AG04449 (cell line): ENCODE measurements around the gene RGPD5.
"Not testable (repeated sequence)": the region's sequence is repeated elsewhere in the genome, so short reads cannot be mapped to it uniquely, and the experiment has no call there.

Experiments
- CTCF ChIA-PET: fragments of 350-600 bp; formaldehyde crosslinking; extraction: SDS; loops from one replicate; lab custom pipeline; 2021; ENCODE audit warnings: antibody characterized with exemption; lab: Yijun Ruan, JAX
- POLR2A ChIA-PET: fragments of 400-600, 350-600 bp; formaldehyde crosslinking; extraction: SDS; loops from one replicate; lab custom pipeline; 2020; ENCODE audit warnings: antibody characterized with exemption, inconsistent platforms; lab: Yijun Ruan, JAX
- DNase-seq: peaks from one replicate; pipeline ENCODE4 v3.0.0-alpha.2; 2010; ENCODE audit warnings: low read depth, low spot score
- H3K4me3 ChIP-seq: 2 replicates; pipeline ENCODE4 v1.5.1; 2011; ENCODE audit warnings: low read depth, mild to moderate bottlenecking, control low read depth, low read length

RGPD5 gene

GRCh38 chr2:109794074-109794737, at the start of gene RGPD5:
Gene RGPD5, plus strand, starts transcription at chr2:109794305. Its CDS starts 161 bp downstream, at chr2:109794466.
- CTCF ChIA-PET, POLR2A ChIA-PET, DNase-seq, H3K4me3 ChIP-seq: not testable (repeated sequence)

DNA sequence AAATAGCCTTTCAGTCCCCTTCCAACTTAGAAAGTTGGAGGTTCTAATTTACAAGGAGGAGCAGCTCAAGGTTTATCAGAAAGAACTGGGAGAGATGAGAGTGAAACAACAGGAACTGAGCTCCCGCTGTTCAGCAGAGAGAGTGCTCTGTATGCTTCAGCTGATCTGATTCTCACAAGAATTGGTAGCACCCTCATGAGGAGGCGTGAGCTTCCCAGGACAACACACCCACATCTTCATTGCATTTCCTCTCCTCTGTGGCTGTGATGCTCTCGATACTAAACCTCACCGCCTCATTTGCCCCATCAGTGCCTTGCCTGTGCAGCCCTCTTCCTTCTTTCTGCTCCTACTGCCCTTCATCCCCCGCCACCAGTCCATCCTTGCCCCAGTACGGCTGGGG, 42.5 kb upstream of the RGPD5 start:
- H3K4me3 ChIP-seq, DNase-seq, CTCF ChIA-PET, POLR2A ChIA-PET: not testable (repeated sequence)

GRCh38 chr2:109757163-109757824, 36.8 kb upstream of the RGPD5 start:
- DNase-seq, POLR2A ChIA-PET, CTCF ChIA-PET: not testable (repeated sequence)

DNA sequence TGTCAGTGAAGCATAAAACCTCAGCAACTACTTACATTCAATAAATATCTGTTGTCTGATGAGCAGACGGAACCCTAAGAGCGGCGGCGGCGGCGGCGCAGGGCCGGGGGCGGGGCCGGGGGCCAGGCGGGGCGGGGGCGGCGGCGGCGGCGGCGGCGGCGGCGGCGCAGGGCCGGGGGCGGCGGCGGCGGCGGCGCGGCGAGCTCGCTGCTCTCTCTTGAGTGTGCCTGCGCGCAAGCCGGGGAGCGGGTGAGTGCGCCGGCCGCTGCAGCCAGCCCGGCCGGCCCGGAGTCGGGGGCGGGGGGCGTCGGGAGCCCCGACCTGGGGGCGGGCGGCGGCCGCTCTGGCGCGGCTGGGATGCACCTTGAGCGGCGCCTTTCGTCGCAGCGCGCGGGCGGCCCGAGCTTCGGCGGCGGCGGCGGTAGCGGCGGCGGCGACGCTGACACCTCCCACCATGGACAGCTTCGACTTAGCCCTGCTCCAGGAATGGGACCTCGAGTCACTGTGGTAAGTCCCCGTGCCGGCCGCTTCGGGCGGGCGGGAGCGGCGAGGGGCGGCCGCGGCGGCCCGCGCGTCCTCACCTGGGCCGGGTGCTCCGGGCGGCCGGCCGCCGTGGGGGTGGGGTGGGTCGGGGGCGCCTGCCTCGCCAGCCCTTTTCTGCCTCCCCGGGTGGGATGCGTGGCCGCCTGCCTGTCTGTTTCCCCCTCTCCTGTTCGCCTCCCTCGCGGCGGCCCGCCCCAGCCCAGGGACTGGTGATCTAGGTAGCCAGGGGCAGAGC, 33.7 kb upstream of the RGPD5 start:
- CTCF ChIA-PET, DNase-seq, POLR2A ChIA-PET, H3K4me3 ChIP-seq: not testable (repeated sequence)

More at GRCh38 chr2:109757163-109757824, 36.8 kb upstream of the RGPD5 start:
- H3K4me3 ChIP-seq: not testable (repeated sequence)

GRCh38 chr2:109761043-109761454, 33.1 kb upstream of the RGPD5 start:
- POLR2A ChIA-PET, H3K4me3 ChIP-seq, CTCF ChIA-PET, DNase-seq: not testable (repeated sequence)

DNA sequence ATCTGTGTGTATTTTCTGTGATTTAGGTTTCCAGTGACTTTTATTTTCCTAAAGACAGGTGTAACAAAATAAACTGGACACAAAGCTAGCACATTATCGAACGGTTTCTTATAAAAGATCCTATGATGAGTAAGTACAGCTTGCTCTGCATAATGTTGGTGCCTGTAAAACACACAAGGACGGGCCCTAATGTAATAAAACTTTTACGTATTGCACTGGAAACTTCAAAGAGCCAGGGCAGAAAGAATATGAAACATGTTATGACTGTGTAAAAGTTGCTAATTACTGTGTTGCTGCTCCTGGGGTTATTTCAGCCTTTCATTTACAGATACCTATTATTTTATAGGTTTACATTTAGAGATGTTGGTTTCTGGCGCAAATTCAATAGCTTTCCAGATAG, 32.1 kb upstream of the RGPD5 start:
- DNase-seq, CTCF ChIA-PET, POLR2A ChIA-PET, H3K4me3 ChIP-seq: not testable (repeated sequence)

- DNase-seq, POLR2A ChIA-PET, H3K4me3 ChIP-seq, CTCF ChIA-PET: not testable (repeated sequence)
These were observed 28.0 kb upstream of the RGPD5 start for GRCh38 chr2:109766074-109766473.

DNA sequence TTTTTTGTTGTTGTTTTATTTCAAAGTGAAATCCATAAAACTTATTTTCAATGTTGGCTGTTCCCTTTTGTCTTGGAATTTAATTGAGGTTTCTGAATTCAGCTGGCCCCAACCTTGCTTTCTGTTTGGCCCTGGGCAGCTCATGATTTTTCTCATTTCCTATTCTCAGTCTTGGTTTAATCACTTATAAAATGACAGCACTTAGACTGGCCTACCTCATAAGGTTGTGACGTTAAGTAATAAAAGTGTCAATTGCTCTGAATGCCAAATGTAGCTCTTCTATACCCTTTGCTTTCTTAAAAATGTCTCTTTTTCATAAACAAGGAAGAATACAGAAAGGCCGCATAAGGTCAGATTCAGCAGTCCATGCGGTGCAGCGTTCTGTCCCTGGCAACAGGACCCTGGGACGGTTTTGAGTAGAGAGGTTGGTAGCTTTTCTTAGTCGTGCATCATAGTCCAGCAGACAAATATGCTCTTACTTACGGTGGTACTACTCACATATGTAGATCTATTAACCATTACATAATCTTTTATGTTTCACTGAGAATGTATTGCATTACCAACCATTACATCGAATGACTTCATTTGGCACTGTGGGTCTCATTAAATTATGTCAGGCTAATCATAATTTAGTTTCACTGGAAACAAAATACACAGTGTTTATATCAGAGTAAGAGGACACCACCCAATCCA, 27.1 kb upstream of the RGPD5 start:
- CTCF ChIA-PET, POLR2A ChIA-PET, H3K4me3 ChIP-seq, DNase-seq: not testable (repeated sequence)

- POLR2A ChIA-PET, CTCF ChIA-PET, H3K4me3 ChIP-seq, DNase-seq: not testable (repeated sequence)
These were observed 25.2 kb upstream of the RGPD5 start for GRCh38 chr2:109768934-109769333.

- CTCF ChIA-PET, POLR2A ChIA-PET, DNase-seq, H3K4me3 ChIP-seq: not testable (repeated sequence)
These were observed 15.0 kb upstream of the RGPD5 start for GRCh38 chr2:109779118-109779517.

GRCh38 chr2:109781147-109781816, 12.8 kb upstream of the RGPD5 start:
- CTCF ChIA-PET, POLR2A ChIA-PET: not testable (repeated sequence)

GRCh38 chr2:109782446-109782993, 11.6 kb upstream of the RGPD5 start:
- CTCF ChIA-PET, POLR2A ChIA-PET, H3K4me3 ChIP-seq, DNase-seq: not testable (repeated sequence)

More at GRCh38 chr2:109781147-109781816, 12.8 kb upstream of the RGPD5 start:
- not testable (repeated sequence) for DNase-seq, H3K4me3 ChIP-seq

DNA sequence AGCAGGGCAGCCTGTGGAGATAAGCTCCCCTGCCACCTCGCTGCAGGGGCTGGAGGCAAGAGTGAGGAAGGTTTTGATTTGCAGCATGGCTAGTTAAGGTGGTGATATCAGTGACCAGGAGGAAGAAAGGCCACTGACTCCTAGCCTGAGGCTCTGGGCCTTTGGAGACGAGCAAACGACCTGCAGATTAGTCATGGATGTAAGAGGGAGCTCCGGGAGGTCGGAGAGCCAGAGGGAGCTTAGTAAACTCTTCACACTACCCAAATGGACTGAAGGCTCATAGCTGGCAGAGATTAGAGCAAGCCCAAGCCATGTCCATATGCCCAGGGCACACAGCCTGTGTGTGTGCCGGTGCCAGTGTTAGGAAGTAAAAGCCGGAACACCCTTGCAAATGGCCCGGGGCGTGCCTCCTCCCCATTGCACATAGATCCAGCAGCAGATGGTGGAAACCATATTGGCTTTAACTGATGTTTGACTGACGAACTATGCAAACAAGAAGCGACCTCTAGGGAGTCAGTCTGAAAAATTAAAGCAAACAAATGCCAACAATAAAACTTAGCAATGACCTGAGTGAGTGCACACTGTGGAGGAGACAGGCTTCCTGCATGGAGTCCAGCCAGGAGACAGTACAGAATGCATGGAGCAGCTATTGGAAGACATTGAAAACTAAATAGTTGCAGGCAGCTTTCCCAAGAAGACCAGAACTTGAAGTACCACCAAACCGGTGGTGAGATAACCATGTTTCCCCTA, 2.4 kb upstream of the RGPD5 start:
- H3K4me3 ChIP-seq, POLR2A ChIA-PET, DNase-seq, CTCF ChIA-PET: not testable (repeated sequence)

DNA sequence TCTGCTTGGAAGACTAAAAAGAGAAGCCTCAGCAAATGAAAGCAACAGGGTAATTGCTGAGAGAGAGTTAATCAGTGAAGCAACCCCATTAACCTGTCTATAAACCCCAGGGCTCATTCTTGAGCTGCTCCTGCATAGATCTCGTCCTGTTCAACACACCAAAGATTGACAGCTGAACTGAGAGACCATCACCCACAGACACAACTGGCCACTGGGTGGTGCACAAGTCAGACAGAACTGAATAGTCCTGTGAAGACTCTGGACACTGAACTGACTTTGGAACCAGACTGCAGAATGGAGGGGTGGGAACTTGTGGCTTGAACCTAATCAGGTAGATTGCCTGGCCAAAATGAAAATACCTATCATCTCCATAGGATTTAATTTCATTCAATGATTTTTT, 1.4 kb upstream of the RGPD5 start:
- POLR2A ChIA-PET, DNase-seq, H3K4me3 ChIP-seq, CTCF ChIA-PET: not testable (repeated sequence)
